GM18502 (cell line): Measurements from ENCODE around the gene CAMK4.
"Not testable (repeated sequence)": the region's sequence is repeated elsewhere in the genome, so short reads cannot be mapped to it uniquely, and the experiment has no call there.

Experiments
- ATAC-seq: cut with Tn5 transposase; IDR thresholded peaks from one replicate; pipeline ENCODE4 v1.9.1; 2021; ENCODE audit warnings: mild to moderate bottlenecking; ENCODE audit not compliant: unreplicated experiment, poor library complexity

Gene CAMK4

DNA sequence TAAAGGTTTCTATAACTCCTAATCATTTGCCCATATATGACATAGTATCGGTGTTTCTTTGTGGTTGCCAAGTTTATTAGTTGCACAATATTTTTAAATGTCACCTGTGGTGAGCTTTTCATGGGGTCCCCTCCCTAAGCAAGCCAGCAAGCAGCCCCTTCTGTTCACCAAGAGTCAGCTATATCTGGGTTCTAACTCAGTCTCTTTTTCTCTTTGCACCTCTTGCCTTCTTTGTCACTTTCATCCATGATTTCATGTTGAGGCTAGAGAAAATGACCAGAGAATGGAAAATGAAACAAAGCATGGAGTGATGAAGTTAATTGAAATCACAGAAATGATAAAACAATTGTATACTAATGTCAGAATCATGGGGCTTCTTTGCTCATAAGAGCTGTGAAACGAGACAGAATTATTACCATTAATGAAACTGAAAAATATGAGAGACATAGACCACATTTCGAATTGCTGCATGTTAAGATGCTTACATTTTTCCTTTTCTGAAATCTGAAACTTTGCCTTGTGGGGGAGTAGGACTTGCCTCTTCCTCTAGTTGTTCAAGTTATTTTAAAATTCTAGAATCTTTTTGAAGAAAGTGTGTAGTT lies 75.7 kb downstream of the CAMK4 start:
- ATAC-seq, result no peak

DNA sequence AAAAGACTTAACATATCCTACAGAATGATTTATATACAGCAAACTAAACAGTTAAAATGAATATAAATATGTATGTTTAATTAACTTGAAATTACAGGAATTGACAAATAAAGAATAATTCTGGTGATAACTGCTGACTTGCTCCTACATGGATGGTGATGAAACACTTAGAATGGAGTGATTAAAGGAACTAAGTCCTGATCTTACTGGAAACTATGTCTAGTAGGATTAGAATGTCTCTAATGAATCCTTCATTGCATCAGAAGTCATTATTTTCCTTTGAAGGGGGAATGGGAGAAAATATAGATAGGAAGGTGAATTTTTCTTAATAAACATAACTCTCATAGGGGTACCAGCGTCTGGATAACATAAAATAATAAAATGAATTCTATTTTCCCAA lies 77.1 kb downstream of the CAMK4 start:
- ATAC-seq, result no peak

DNA sequence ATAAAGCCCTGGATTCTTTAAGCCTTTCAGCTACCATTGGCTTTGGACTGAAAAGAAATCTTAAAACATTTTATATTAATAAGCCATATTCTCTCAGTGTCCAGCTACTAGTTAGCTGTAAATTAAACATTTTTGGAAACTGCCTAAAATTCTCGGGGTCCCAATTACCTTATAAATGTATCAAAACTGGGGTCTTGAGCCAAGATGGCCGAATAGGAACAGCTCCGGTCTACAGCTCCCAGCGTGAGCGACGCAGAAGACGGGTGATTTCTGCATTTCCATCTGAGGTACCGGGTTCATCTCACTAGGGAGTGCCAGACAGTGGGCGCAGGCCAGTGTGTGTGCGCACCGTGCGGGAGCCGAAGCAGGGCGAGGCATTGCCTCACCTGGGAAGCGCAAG lies 77.9 kb downstream of the CAMK4 start:
- ATAC-seq, result not testable (repeated sequence)

DNA sequence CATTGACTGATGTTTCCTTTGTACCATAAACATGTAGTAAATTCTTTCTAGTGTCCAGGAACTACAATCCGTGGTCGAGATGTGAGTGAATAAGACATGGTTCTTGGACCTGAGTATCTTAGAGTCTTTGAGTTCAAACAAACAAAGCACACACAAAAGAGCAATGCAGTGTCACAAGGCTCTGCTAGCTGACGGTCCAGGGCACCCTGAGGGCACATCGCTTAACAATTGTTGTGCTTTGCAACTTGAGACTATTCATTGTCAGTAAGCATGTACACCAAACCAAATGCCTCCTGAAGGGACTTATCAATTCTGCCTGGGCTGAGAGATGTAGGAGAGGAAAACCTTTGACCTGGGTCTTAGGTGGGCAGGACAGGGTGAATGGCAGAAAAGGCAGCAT lies 84.8 kb downstream of the CAMK4 start:
- ATAC-seq, result no peak

DNA sequence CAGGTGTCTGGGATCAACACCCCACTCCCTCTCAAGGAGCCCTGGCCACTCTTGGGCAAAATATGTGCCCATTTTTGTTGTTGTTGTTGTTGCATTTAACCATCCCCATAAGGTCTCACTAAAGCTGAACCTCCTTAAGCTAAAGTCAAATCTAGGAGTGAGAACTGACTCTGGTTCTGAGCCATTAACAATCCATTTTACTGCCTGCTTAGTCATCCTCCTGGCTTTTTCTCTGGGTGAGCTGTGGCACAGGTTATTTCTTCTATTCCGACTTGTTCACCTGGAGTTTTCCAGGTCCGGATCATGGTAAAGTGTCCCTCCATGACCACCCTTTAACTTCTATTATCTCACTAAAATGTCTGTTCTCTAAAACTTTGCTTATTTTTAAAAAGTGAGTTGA lies 85.2 kb downstream of the CAMK4 start:
- no peak for ATAC-seq

DNA sequence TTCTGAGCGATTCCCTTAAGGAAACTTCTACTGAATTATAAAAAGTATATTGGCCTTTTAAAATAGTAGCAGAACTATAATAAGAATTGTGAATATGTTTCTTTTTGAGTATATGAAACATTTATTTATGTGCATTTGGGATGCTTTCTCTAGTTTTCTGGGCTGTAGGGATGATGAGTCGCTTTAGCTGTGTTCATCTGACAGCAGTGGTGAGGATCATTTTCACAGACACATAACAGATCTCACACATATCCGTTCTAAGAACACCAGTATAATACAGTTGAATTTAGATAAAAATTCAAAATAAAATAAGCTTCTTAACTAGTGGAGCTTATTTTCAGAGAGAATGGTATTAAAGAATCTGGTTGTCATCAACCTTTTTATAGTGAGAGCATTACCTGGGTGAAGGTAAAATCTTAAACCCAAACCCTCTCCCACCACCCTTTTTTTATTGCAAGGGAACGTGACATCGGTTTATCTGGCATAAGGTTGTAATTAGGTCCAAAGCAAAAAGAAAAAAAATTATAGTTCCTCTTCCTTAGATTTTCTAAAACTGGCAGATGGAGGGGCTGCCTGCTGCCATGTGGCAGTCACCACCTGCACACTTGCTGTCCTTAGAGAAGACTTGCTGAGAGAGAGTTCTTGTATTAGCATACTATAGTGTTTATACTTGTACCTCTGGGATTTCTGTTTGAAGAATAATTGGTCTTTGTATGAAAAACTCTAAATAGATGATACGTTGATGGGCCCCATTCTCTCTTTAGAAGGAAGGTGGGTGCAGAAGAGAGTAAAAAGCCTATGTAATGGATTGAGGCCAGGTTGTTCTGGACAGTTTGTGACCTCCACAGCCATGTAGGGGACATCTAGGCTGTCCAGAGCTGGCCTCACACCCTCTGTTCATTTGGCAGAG lies 86.8 kb downstream of the CAMK4 start:
- no peak for ATAC-seq

DNA sequence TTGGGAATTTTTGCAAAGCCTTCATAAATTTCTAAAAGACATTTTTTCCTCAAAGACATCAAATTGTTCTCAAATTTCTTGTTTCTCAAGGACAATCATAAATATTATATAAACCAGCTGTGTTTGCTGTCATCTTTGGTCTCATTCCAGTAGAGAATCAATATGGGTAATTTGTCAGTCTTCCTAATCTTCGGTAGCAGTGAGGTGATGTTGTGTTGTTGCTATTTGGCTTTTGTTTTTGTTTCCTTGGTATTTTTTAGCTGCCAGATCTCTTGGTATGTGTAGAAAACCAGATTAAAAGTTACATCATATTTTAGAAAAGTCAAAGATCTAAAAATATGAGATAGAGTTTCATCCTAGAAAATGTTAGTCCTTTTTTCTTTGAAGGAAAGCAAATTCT lies 87.5 kb downstream of the CAMK4 start:
- no peak for ATAC-seq

DNA sequence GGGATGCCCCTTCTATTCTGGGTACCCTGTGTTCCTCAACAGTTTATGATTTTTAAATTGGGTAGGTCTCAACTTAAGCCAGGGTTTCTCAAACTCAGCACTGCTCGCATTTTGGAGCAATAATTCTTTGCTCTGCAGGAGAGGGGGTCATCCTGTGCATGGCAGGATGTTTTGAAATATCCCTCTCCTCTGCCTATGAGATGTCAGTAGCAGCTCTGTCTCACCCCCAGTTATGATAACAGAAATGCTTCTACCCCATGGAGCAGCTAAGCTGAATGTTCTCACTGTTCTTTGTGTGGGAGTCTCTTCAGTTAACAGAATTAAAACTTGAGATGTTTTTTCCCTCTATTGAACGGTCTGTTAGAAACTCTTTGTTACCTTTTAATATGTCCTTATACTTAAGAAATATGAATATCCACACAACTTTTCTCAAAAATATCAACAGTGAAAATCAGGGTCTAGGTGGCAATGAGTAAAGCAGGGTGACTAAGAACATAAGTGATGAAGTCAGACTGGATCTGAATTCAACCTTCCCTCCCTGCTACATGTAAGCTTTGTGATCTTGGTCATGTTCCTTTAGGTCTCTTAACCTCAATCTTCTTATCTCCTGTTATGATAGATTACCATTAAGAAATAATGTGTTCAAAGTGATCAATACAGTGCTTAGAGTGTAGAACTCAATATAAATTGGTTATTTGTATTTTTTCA lies 89.0 kb downstream of the CAMK4 start:
- ATAC-seq, result peak; percentile 79

DNA sequence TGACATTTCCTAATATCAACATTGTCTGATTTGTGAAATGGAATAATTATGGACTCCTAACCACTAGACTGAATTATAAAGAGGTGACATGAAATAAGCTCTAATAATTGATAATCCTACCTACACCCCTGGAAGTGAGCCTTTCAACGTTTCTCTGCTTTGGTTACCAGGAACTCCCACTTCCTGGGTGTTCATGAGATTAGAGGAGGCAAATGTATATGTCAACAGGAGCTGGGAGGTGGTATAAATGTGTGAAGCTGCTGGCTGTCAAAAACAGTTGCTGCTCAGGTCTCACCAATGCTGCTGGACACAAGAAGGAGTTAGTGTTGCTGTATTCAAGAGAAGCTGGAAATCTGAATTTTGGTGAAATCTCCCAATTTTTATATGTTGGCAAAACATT lies 96.8 kb downstream of the CAMK4 start:
- no peak for ATAC-seq

DNA sequence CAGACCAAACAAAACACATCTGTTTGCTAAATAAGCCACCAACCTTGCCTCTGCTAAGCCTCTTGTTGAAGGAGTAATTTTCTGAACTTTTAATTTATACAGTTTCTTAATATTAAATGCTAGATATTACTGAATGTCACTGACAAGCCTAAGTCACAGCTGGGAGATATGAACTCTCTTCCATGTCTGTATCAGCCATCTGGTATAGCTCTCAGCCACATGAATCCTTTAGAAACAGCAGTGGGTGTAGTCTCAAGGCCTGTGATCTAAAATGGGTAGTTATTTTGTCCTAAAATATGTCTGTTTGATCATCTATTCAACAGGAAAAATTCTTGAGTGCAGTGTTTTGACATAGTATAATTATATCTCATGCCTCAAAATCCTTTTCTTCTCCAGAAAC lies 97.2 kb downstream of the CAMK4 start:
- no peak for ATAC-seq

DNA sequence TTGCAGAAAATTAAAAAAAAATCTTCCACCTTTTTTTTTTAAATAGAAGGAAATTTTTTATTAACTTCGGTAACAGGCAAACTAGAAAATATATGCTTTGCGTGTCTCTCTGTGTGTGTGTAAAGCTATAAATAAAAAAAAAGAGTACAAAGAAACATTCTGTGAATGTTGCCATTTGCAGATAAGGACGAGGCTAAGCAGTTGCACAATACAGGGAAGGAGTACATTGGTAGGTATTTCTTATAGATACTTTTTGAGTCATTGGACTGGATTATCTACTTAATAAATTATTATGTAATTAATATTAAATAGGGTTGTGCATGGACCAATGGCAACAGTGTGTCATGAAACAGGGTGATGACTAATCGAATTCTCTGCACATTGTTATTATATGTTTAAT lies 102.4 kb downstream of the CAMK4 start:
- ATAC-seq, result no peak

DNA sequence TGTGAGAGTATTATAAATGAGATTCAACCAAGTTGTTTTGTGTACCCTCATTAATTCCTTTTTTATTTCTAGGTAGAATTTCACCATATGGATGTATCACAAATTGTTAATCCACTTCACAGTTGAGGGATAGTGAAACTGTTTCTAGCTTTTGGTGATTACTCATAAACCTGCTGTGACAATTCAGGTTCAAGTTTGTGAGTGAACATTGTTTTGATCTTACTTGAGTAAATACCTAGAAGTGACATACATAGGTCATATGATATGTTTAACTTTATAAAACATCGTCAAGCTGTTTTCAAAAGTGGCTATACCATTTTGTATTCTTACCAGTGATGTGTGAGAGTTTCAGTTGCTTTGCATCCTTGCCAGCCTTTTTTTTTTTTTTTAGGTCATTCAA lies 112.9 kb downstream of the CAMK4 start:
- no peak for ATAC-seq

DNA sequence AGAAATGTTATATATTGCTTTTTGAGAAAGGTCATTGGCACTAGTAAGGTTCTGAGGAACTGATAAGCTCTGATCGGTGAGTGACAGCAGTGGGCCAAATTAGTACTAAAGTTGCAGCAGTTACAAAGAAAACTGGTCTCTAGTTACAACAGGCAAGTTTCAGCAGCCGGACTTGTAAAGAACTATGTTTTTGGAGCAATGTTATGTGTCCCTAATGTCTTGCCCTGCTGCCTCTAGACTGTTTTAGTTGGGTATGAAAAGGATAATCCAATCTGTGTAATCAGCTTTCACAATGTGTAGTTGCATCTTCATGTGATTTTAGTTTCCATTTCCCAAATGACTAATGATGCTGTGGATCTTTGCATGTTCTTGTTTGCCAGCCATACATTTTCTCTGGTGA lies 113.5 kb downstream of the CAMK4 start:
- peak; percentile 83 for ATAC-seq

DNA sequence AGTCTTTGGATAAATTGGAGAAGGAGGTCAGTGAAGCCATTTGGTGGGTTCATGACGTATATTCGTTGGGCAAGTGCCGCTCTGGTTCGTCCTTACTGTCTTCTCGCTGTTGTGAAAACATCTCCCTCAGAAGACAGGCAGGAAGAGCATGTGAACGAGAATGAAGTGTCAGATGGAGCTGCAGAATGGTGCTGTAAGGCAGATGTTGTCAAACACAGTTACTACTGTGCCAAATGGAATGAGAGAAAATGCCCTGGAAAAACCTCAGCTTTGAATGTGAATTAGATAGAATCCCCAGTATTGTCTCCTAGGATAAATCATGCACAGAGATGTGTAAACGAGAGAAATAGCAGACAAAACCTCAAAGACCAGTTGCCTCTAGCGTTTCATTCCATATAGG lies 121.5 kb downstream of the CAMK4 start:
- no peak for ATAC-seq

DNA sequence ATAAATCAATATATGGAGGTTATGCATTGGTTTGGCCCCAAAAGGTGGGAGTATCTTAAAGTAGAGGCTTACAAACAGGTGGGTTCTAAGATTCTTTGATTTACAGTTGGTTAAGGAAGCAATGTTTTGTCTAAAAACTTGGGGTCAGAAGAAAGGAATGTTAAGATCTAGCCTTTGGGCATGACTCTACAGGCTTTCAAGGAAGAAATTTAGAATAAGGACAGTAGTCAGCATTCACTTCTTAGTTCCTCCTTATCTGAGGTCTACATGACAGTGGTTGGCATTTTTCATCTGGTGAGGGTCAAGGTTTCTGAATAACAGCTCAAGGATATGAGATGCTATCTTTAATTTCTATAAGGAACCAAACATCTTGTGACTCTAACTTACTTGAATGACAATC lies 122.8 kb downstream of the CAMK4 start:
- no peak for ATAC-seq

DNA sequence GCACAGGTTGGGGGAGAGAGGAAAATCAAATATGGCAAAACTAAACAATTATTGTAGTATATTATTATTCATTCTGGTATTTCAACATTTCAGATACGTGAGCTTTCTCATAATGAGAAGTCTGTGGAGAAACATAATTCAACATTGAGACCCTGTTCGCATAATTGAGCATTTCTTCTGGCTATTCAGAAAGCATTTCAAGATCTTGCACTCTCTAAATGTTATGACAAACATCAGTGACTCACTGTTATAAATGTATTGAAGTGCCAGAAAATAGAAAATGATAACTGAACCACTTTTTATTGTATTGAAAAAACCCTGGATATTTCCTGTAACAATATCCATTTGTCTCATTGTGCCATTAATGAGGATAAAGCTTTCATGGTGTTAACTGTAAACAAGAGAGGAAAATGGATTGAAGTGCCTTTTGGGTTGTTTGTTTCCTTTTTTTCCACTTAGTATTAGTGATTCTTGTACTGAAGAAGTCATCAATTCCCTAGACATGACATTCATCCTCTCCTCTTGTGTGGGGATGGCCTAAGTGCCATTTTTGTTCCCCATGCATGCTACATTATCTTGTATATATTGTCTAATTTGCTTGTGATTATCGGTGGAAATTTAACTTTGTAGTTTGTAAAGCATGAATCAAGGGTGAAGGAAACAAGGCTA lies 124.6 kb downstream of the CAMK4 start:
- no peak for ATAC-seq

DNA sequence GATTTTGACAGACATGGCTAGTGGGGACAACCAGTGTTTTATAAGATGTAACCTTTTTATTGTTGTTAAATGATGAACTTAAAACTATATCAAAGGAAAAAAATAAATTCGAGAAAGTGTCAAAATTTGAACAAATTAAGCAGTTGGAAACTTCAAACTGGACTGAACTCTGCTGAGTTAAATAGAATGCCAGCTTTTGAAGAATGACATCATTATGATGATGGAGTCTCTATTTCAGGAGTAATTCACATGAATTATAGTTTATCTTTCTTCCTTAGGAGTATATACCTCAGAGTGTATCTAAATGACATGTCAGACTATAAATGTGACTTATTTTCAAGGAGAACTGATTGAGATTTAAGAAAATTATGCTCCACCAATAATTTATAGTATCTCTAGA lies 125.2 kb downstream of the CAMK4 start:
- no peak for ATAC-seq

DNA sequence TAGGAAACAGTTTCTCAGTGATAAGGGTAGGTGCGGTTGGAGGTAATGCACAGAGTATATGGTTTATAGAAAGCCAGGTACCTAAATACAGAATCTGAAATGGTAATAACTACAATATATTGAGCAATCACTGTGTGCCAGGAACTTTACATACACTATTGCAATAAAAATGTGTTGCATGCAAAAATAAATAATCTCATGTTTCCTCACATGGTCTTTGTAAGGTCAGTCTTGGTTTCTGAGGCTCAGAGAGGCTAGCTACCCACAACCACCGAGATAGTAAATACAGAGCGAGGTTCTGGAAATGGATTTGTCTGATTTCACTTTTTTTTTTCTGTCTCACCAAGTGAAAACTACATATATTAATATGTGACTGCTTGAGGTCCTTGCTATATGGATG lies 128.9 kb downstream of the CAMK4 start:
- ATAC-seq, result no peak

DNA sequence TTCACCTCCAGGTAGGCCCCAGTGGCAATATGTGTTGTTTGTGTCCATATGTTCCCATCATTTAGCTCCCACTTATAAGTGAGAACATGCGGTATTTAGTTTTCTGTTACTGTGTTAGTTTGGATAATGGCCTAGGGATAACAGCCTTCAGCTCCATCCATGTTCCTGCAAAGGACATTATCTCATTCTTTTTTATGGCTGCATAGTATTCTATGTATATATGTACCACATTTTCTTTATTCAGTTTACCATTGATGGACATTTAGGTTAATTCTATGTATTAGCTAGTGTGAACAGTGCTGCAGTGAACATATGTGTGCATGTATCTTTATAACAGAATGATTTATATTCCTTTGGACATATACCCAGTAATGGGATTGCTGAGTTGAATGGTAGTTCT lies 134.5 kb downstream of the CAMK4 start:
- ATAC-seq, result not testable (repeated sequence)

DNA sequence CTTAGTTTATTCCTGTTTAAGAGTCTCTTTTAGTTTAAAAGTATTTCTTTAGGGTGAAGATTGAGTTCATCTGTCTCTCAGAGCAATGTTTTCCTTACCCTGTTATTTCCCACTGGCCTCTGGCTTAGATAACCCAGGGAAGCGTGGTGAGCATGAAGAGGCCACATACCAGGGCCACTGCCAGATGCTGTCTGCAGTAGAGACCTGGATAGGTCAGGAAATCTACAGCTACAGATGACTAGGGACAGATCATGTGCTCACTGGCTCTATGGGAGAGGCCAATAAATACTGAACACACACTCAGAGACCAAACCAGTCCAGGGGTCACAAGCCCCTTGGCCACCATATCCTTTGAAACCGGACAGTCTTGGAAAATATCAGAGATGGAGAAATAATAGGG lies 136.0 kb downstream of the CAMK4 start:
- ATAC-seq, result no peak

DNA sequence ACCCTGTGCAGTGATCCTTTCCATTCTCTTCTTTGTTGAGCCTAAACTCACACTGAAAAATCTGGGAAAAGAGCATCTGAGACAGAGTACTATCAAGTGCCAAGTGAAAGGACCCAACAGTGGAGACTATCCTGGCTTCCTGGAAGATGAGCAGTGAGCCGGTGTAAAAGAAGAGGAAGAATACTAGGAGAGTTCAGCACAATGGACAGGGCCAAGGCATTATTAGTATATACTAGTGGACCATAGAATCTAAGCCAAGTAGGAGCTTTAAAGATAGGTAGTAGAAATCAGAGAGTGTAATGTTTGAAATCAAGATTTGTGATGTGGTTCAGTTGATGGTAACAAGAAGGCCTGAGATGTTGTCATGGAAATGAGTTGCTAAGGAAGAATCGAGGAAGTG lies 140.8 kb downstream of the CAMK4 start:
- no peak for ATAC-seq
